PFSK-1 (cell line): Measurements from ENCODE around the gene IFI35.

Experiments
- POLR2AphosphoS5 ChIP-seq: IDR thresholded peaks from 2 replicates; pipeline ENCODE4 v1.6.1; 2012; ENCODE audit warnings: low read depth, mild to moderate bottlenecking, control low read depth, low read length, moderate library complexity
- REST ChIP-seq, 2 experiments: IDR thresholded peaks; 2 replicates each; pipeline versions ENCODE4 v1.6.1 to v1.8.0; 2011 to 2012; ENCODE audit warnings: low read depth in 2 of 2, low read length in 2 of 2, control low read depth in 1 of 2, inconsistent platforms in 1 of 2, mild to moderate bottlenecking in 1 of 2, moderate library complexity in 1 of 2; ENCODE audit not compliant: insufficient read depth in 1 of 2
- SIN3A ChIP-seq: IDR thresholded peaks from 2 replicates; pipeline ENCODE4 v1.6.1; 2012; ENCODE audit warnings: mild to moderate bottlenecking, low read length, moderate library complexity, borderline replicate concordance; ENCODE audit not compliant: insufficient read depth
- TAF1 ChIP-seq: IDR thresholded peaks from 2 replicates; pipeline ENCODE4 v1.6.1; 2012; ENCODE audit warnings: low read length, control low read depth, borderline replicate concordance; ENCODE audit not compliant: insufficient read depth

- TF ChIP-seq REST (IDR thresholded peaks at IDR 0.05; ENCODE audit: insufficient read depth in 1 of 2, low read depth in 2 of 2, low read length in 2 of 2) (no peak), POLR2AphosphoS5 (no peak), SIN3A (no peak), TAF1 (no peak)
Measured at GRCh38 chr17:43031666-43032065, 25.1 kb downstream of the IFI35 start.
